Endothelial cell of umbilical vein (primary cell): ENCODE measurements around the gene NXPH1. TPM values are rescaled to one million over a fixed set of nuclear protein-coding genes. Genes with fewer than 3 reads are reported as not detected.

Experiments
- BruUV-seq: library from RNA; stranded (reverse); fragments of 400-500 nt; replicated peaks from 2 replicates; lab custom pipeline; 2021; lab: Mats Ljungman, UMichigan
- CTCF ChIA-PET: fragments of 300-600, 350-600 bp; sonication (Branson Sonifier 250); formaldehyde crosslinking; loops from one replicate; lab custom pipeline; 2021; ENCODE audit warnings: antibody characterized with exemption, inconsistent platforms; lab: Charles Lee
- POLR2A ChIA-PET: fragments of 300-600, 350-600 bp; sonication (Branson Sonifier 250); formaldehyde crosslinking; loops from one replicate; lab custom pipeline; 2021; ENCODE audit warnings: antibody characterized with exemption, inconsistent platforms; lab: Charles Lee
- DNase-seq: peaks from one replicate; pipeline ENCODE4 v3.0.0-alpha.2; 2011; ENCODE audit warnings: low read depth, low spot score
- FAIRE-seq: peaks from 2 replicates; lab custom pipeline; 2011; peaks lifted over from hg19 to GRCh38; lab: Jason Lieb, UNC
- H2AFZ ChIP-seq: 2 replicates; pipeline ENCODE4 v1.6.0; 2012; ENCODE audit warnings: low read depth, low read length, control low read depth, inconsistent platforms
- H3K27ac ChIP-seq: 2 replicates; pipeline ENCODE4 v1.5.1; 2011; ENCODE audit warnings: low read depth, mild to moderate bottlenecking, control low read depth, low read length, moderate library complexity; ENCODE audit not compliant: insufficient read depth
- H3K27me3 ChIP-seq, 2 experiments: 2 replicates each; pipeline versions ENCODE4 v1.6.0 to v1.6.1; 2011; ENCODE audit warnings: low read length in 2 of 2, mixed read lengths in 1 of 2; ENCODE audit not compliant: control insufficient read depth in 2 of 2, insufficient read depth in 2 of 2
- H3K36me3 ChIP-seq, 2 experiments: 2 replicates in 1 of 2; 3 replicates in 1 of 2; pipeline ENCODE4 v1.5.1; 2011; ENCODE audit warnings: low read length in 2 of 2, mild to moderate bottlenecking in 1 of 2, moderate library complexity in 1 of 2; ENCODE audit not compliant: control insufficient read depth in 2 of 2, insufficient read depth in 2 of 2; ENCODE audit errors: extremely low read depth in 1 of 2
- H3K4me1 ChIP-seq: 3 replicates; pipeline ENCODE4 v1.5.1; 2011; ENCODE audit warnings: mild to moderate bottlenecking, low read length; ENCODE audit not compliant: control insufficient read depth, insufficient read depth; ENCODE audit errors: extremely low read depth
- H3K4me2 ChIP-seq: 2 replicates; pipeline ENCODE4 v1.6.1; 2011; ENCODE audit warnings: low read length, control low read depth, mixed read lengths; ENCODE audit not compliant: insufficient read depth
- H3K4me3 ChIP-seq, 3 experiments: fragments of 200-600 bp in 1 of 3; sonication (generic), shearing (Covaris generic) in 1 of 3; replicated peaks in 1 of 3; 2 replicates each; pipeline ENCODE4 v1.5.1; 2011 to 2016; ENCODE audit warnings: control low read depth in 3 of 3, low read length in 3 of 3, mild to moderate bottlenecking in 2 of 3, inconsistent platforms in 1 of 3, low read depth in 1 of 3, moderate library complexity in 1 of 3; ENCODE audit not compliant: insufficient read depth in 1 of 3
- H3K79me2 ChIP-seq: 2 replicates; pipeline ENCODE4 v1.6.0; 2012; ENCODE audit warnings: low read length, inconsistent platforms; ENCODE audit not compliant: control insufficient read depth, insufficient read depth
- H3K9ac ChIP-seq: replicated peaks from 2 replicates; pipeline ENCODE3; 2011; ENCODE audit warnings: low read length, control low read depth; ENCODE audit not compliant: insufficient read depth; ENCODE audit errors: extremely low read depth
- H3K9me1 ChIP-seq: replicated peaks from 3 replicates; pipeline ENCODE4 v1.6.0; 2011; ENCODE audit warnings: mild to moderate bottlenecking, low read length; ENCODE audit not compliant: control insufficient read depth, insufficient read depth; ENCODE audit errors: extremely low read depth
- H3K9me3 ChIP-seq: replicated peaks from 2 replicates; pipeline ENCODE4 v1.5.1; 2012; ENCODE audit warnings: low read length, inconsistent platforms; ENCODE audit not compliant: control insufficient read depth, insufficient read depth
- H4K20me1 ChIP-seq: replicated peaks from 2 replicates; pipeline ENCODE3; 2011; ENCODE audit warnings: mild to moderate bottlenecking, low read length; ENCODE audit not compliant: control insufficient read depth, insufficient read depth; ENCODE audit errors: extremely low read depth
- CTCF ChIP-seq, 2 donors: IDR thresholded peaks; 1 replicate in 1 of 2; 2 replicates in 1 of 2; pipeline ENCODE4 v1.5.1; 2011; ENCODE audit warnings: low read length in 2 of 2, mild to moderate bottlenecking in 2 of 2, moderate library complexity in 2 of 2, control low read depth in 1 of 2, inconsistent platforms in 1 of 2, low read depth in 1 of 2; ENCODE audit not compliant: insufficient read depth in 1 of 2; ENCODE audit errors: extremely low read depth in 1 of 2
- EZH2 ChIP-seq: IDR thresholded peaks from 2 replicates; pipeline ENCODE4 v1.6.1; 2012; ENCODE audit warnings: borderline replicate concordance, low read depth, mild to moderate bottlenecking, moderate library complexity, low read length, inconsistent platforms; ENCODE audit not compliant: severe bottlenecking
- FOS ChIP-seq: IDR thresholded peaks from 2 replicates; pipeline ENCODE4 v1.6.1; 2011; ENCODE audit warnings: mild to moderate bottlenecking, low read length, moderate library complexity, borderline replicate concordance; ENCODE audit not compliant: insufficient read depth
- GATA2 ChIP-seq: IDR thresholded peaks from 2 replicates; pipeline ENCODE4 v1.7.0; 2011; ENCODE audit warnings: low read depth, mild to moderate bottlenecking, moderate library complexity, mixed read lengths, low read length; ENCODE audit not compliant: insufficient read length, insufficient read depth
- JUN ChIP-seq: IDR thresholded peaks from 2 replicates; pipeline ENCODE4 v1.6.1; 2011; ENCODE audit warnings: borderline replicate concordance, low read depth; ENCODE audit not compliant: insufficient read length, insufficient read depth
- MAX ChIP-seq: IDR thresholded peaks from 2 replicates; pipeline ENCODE4 v1.6.1; 2011; ENCODE audit not compliant: insufficient read depth, insufficient read length
- MYC ChIP-seq: IDR thresholded peaks from one replicate; pipeline ENCODE4 v1.6.1; 2011; ENCODE audit warnings: mild to moderate bottlenecking, low read depth, low read length
- POLR2A ChIP-seq: IDR thresholded peaks from 2 replicates; pipeline ENCODE4 v1.6.1; 2012; ENCODE audit warnings: low read depth, mild to moderate bottlenecking, control low read depth, low read length
- POLR2AphosphoS5 ChIP-seq: IDR thresholded peaks from 2 replicates; pipeline ENCODE4 v1.6.1; 2012; ENCODE audit warnings: low read depth, mild to moderate bottlenecking, control low read depth, low read length, moderate library complexity; ENCODE audit not compliant: insufficient read depth
- dilution Hi-C: fragments of 300-500 bp; cut with MboI; formaldehyde crosslinking; loops from one replicate; pipeline ENCODE4 v1.15.0; 2019; ENCODE audit warnings: low sequenced_read_pairs; ENCODE audit not compliant: extremely low pct_ligation_motif_present
- intact Hi-C: fragments of 100-400 bp; cut with micrococcal nuclease; formaldehyde crosslinking; loops from one replicate; pipeline ENCODE4 v1.10.0; 2022
- polyA plus RNA-seq, 4 experiments: library from polyadenylated mRNA; depleted of rRNA in 3 of 4; stranded (reverse) in 3 of 4; unstranded in 1 of 4; fragments of >200 nt; gene quantifications; 2 replicates each; pipeline versions ENCODE4 v1.2.1 to v1.2.3, GENCODE V29; 2011 to 2012; ENCODE audit warnings: missing spikeins in 1 of 4
- total RNA-seq: library from RNA; stranded (reverse); gene quantifications from 2 replicates; pipeline ENCODE4 v1.2.3, GENCODE V29; 2021

Gene NXPH1
- total and polyA plus RNA-seq, 2 donors (not counting 3 experiments of a cell fraction or from before 2014, with no cell fraction given), result not detected

- intact Hi-C loops, result no loop called here
- no peak overlapping the region for H3K4me3 ChIP-seq
- FAIRE-seq, result no peak
- no peaks in the 10 kb centered on the region for H3K27me3 ChIP-seq
- no peaks in the 10 kb centered on the region for H3K36me3 ChIP-seq
- DNase-seq, result no peak
- H3K79me2 ChIP-seq, result no peaks in the 10 kb centered on the region
- no peak overlapping the region for H3K27ac ChIP-seq
- H2AFZ ChIP-seq, result no peak overlapping the region
- no peak overlapping the region for H3K4me2 ChIP-seq
- POLR2A ChIA-PET, result no interaction called here
- no peaks in the 10 kb centered on the region for H3K9me1 ChIP-seq
- no peak for TF ChIP-seq FOS
- TF ChIP-seq JUN, result no peak
- no peak for TF ChIP-seq MYC
- TF ChIP-seq POLR2AphosphoS5, result no peak
- TF ChIP-seq EZH2, result no peak
- TF ChIP-seq CTCF (IDR thresholded peaks at IDR 0.05; ENCODE audit: extremely low read depth in 1 of 2, insufficient read depth in 1 of 2, low read depth in 1 of 2, low read length in 2 of 2), result no peak
- TF ChIP-seq MAX, result no peak
- no peak for TF ChIP-seq GATA2
- no peak for TF ChIP-seq POLR2A
- BruUV-seq, result no TSS peak
- CTCF ChIA-PET, result no interaction called here
- no peaks in the 10 kb centered on the region for H4K20me1 ChIP-seq
- dilution Hi-C loops, result no loop called here
- H3K4me1 ChIP-seq, result no peaks in the 10 kb centered on the region
- no peak overlapping the region for H3K9ac ChIP-seq
- peaks cover 2% of the 10 kb centered on the region for H3K9me3 ChIP-seq
These were observed 81.5 kb downstream of the NXPH1 start for GRCh38 chr7:8514781-8515519.
